ENCODE data around the gene GNG7.
"Not testable (repeated sequence)": the region's sequence is repeated elsewhere in the genome, so short reads cannot be mapped to it uniquely, and the experiment has no call there.

Gene GNG7

DNA sequence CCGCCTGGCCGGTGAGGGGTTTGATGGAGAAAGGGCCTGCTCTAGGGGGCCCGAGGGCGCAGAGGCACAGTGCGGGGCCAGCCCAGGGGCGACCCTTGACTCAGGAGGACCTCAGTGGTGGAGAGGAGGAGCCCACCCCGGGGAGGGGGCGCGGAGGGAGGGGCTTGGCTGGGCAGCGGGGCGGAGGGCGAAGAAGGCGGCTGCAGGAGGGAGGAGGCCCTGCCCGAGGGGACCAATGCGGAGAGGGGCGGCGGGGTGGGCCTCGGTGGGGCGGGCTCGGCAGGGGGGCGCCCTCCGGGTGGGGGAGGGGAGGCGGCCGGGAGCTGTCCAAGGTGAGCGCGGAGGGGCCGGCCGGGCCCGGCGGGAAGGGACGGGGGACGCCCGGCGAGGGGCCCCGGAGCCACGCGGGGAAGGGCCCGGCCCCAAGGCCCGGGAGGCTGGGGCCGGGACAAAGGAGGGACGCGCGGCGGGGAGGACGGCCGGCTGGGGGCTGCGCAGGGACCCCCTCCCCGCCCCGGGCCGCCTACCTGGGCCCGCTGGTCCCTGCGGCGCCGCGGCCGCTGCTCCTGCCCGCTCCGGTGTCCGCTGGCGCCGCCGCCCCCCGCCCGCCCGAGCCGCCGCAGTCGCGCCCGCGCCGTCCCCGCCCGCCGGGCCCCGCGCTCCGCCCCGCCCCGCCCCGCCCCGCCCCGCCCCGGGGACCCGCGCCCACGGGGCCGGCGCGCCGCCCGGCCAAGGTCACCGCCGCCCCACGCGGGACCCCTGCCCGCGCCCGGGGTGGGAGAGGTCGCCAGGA lies 18.5 kb upstream of the GNG7 start, which contains the start of gene DIRAS1:
Gene DIRAS1 (minus strand): TSS at position 596 of the 793 bp plus-strand sequence. CDS start 3,566 bp downstream, outside the sequence.
- Mint-ChIP-seq H3K4me3 (peak within 1 kb of the TSS; percentile 60), H3K27ac (no peak within 1 kb of the TSS), H3K4me1 (ENCODE audit: low read depth) (peaks cover 3% of the 10 kb centered on the region), H3K27me3 (peaks cover 5% of the 10 kb centered on the region), H3K36me3 (no peaks in the 10 kb centered on the region), H3K9me3 (ENCODE audit: low read depth) (peaks cover under 1% of the 10 kb centered on the region)

DNA sequence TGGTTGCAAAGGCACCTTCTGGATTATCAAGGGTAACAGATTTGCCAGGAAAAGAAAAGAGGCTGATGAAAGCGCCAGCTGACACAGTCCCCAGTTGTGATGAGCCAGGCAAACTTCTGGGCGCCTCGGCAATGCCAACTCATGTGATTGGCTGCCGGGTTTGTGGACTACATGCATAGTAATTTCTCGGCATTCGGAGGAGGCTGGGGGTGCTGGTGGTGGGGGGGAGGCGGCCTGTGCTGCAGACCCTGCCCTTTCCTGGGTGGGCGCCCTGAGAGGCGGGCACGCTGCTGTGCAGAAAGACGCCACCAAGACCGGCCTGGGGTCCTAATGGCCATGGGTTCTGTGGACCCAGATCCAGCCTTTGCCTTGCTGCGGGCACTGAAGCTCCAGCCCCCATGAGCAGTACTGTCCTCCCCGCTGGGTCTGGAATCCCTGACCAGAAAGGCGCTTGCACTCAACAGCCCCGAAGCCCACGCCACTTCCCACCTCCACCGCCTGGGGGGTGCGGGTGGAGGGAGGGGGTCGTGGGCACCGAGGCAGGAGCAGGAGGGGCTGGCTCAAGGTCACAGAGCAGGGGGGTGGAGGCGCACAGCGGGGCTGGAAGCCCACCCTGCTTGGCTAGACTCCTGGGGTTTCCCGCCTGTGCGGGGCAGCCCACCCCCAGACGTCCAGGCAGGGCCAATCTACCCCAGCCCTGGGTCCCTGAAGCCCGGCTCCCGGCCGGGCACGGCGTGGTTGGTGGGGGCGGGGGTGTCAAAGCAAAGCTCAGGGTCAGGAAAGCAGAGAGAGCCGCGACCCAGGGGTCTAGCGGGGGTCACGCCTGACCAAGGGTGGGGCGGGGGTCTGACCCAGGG lies 17.7 kb upstream of the GNG7 start:
- peaks cover 8% of the 10 kb centered on the region for H3K9me3 Mint-ChIP-seq (ENCODE audit: low read depth)
- H3K27me3 Mint-ChIP-seq = peaks cover 7% of the 10 kb centered on the region
- H3K36me3 Mint-ChIP-seq = peaks cover 5% of the 10 kb centered on the region
- peak overlapping the region; percentile 72 for H3K4me3 Mint-ChIP-seq
- peaks cover 4% of the 10 kb centered on the region for H3K4me1 Mint-ChIP-seq (ENCODE audit: low read depth)
- H3K27ac Mint-ChIP-seq = no peak overlapping the region

DNA sequence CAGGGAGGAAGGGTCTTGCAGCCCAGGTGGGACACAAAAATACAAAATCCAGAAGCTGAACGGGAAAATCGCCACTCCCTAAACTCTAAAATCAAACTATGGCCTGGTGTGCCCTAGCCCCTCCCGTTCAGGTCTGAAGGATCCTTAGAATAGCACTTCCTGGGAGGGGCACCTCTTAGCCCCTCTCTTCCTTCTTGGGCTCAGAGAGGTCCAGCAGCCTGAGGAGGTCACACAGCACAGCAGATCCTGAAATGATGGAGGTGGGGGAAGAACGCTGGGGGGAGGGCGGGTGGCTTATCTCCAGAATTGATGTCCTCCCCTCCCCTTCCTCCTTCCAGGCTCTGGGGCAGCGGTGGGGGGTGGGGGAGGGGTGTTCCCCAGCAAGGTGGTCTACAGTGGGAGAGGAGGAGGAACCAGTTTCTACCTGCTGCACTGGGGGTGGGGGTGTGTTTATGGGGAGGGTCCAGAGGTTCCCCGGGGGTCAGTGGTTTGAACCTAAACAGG lies 16.8 kb upstream of the GNG7 start:
- H3K27me3 Mint-ChIP-seq = peaks cover 6% of the 10 kb centered on the region
- H3K27ac Mint-ChIP-seq = no peak overlapping the region
- peaks cover 10% of the 10 kb centered on the region for H3K9me3 Mint-ChIP-seq (ENCODE audit: low read depth)
- peaks cover 5% of the 10 kb centered on the region for H3K36me3 Mint-ChIP-seq
- H3K4me3 Mint-ChIP-seq = peak overlapping the region; percentile 72
- H3K4me1 Mint-ChIP-seq (ENCODE audit: low read depth) = peaks cover 5% of the 10 kb centered on the region

DNA sequence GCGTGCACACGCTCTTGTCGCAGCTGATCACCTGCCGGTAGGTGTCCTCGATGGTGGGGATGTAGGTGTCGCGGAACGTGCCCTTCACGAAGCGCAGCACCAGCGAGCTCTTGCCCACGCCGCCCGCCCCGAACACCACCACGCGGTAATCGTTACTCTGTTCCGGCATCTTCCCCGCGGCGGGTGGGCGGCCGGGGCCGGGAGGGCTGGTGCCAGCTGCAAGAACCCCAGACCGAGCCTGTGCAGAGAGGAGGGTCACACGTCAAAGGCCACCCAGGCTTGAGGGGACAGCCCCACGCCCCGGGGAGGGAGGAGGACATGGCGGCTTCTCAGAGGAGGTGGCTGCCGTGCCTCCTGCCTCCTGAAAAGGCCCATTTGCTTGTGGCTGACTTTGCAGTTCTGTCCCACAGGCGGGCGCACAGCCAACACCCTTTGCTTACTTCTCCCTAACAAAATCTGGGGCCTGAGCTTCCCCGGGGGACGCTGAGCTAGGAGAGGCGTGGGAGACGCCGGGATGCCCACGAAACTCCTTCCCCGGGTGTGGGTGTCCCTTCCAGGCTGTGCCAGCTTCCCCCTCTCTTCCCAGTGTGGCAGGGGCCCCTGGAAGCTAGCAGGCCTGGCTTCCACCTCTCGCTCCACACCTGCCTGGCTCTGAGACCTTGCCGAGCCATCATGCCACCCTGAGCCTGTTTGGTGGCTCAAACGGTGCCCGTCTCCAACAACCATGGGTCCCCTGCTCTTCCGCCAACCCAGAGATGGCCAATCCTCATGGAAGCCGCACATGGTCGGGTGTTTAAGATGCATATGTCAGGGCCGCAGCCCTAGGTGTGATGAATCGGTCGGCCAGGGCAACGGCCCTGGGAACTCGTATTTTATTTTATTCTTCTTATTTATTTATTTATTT lies 15.4 kb upstream of the GNG7 start:
- no peak overlapping the region for H3K27ac Mint-ChIP-seq
- no peak overlapping the region for H3K4me3 Mint-ChIP-seq
- H3K36me3 Mint-ChIP-seq = peaks cover 5% of the 10 kb centered on the region
- peaks cover 5% of the 10 kb centered on the region for H3K27me3 Mint-ChIP-seq
- peaks cover 10% of the 10 kb centered on the region for H3K9me3 Mint-ChIP-seq (ENCODE audit: low read depth)
- peaks cover 5% of the 10 kb centered on the region for H3K4me1 Mint-ChIP-seq (ENCODE audit: low read depth)

DNA sequence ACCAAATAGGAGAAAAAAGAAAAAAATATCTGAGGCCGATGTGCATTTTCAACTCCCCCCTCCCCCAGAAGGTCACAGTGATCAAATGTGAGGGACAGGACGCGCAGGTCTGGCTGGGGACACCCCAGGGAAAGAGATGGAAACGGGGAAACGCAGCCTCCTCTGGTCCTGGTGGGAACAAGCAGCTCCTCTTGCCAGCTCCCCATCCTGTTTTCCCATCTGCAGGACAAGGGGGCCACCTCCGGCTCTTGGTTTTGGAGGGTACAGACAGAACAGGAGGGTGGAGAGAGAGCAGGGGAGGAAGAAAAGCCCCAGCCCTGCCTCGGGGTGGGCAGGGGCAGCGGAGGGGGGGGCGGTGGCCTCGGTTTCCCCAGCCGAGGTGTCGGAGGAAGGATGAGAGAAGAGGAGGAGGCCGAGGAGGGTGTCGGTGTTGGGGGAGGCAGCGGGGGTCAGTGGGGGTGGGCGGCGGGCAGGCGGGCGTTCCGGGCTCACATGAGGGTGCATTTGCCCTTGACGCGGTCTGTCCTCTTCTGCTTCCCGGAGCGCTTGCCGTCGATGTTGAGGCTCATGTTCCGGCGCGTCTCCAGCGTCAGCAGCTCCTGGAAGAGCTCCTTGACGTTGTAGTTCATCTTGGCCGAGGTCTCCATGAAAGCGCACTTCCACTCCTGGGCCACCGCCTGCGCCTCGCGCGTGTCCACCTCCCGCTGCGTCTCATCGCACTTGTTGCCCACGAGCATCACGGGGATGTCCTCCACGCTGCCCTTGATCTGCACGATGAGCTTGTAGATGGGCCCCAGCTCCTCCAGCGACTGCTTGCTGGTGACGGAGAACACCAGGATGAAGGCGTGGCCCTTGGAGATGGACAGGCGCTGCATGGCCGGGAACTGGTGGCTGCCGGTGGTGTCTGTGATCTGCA lies 14.5 kb upstream of the GNG7 start:
- H3K4me3 Mint-ChIP-seq = no peak overlapping the region
- peaks cover 5% of the 10 kb centered on the region for H3K27me3 Mint-ChIP-seq
- peaks cover 10% of the 10 kb centered on the region for H3K9me3 Mint-ChIP-seq (ENCODE audit: low read depth)
- peaks cover 5% of the 10 kb centered on the region for H3K36me3 Mint-ChIP-seq
- peaks cover 5% of the 10 kb centered on the region for H3K4me1 Mint-ChIP-seq (ENCODE audit: low read depth)
- H3K27ac Mint-ChIP-seq = no peak overlapping the region

DNA sequence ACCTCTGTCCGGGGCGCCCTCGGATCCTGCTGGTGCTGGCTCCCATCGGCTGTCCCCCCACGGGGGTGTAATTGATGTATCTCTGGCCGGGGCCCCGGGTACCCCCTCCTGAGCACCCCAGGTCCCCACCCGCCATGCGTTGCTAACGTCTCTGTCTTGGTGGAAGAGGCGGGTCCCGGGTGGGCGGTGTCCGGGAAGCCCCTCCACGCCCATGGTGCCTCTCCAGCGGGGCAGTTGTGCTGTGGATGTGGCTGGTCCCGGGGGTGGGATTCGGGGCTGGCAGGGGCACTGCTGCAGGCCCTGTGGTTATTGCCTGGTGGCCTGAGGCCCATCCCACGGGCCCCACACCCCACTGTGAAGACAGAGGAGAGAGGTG lies 13.8 kb upstream of the GNG7 start:
- H3K27me3 Mint-ChIP-seq = peaks cover 5% of the 10 kb centered on the region
- H3K27ac Mint-ChIP-seq = no peak overlapping the region
- H3K4me1 Mint-ChIP-seq (ENCODE audit: low read depth) = peaks cover 9% of the 10 kb centered on the region
- no peak overlapping the region for H3K4me3 Mint-ChIP-seq
- peaks cover 10% of the 10 kb centered on the region for H3K9me3 Mint-ChIP-seq (ENCODE audit: low read depth)
- peaks cover 5% of the 10 kb centered on the region for H3K36me3 Mint-ChIP-seq

DNA sequence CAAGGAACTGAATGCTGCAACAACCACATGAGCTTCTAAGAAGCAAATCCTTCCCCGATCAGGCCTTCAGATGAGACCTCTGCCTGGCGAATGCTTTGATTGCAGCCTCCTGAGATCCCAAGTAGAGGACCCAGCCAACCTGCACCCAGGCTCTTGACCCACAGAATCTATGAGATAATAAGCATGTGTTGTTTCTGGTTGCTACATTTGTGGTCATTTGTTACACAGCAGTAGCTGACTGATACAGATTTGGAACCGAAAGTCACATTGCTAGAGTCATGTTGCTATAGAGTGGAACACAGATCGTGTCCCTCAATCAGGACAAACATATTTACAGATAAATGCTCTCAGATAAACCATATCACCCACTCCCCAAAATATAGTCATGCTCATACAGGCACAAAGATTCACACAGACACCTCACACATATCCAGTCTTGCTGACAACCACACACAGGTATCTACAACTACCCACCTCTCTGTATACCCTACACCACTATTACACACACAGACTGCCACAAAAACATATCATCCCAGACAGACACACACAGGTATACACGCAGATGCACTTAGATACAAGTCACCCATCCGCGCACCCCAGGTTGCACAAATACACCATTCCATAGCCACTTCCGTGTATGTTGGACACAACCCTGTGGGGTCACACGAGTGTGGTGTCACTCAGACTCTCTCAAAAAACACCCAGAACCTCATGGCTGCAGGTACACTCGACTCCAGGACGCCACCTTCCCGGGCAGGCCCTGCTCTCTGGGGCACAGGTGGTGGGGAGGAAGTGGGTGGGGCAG lies 13.2 kb upstream of the GNG7 start:
- H3K4me1 Mint-ChIP-seq (ENCODE audit: low read depth) = peaks cover 10% of the 10 kb centered on the region
- H3K27ac Mint-ChIP-seq = no peak overlapping the region
- no peak overlapping the region for H3K4me3 Mint-ChIP-seq
- H3K36me3 Mint-ChIP-seq = peaks cover 5% of the 10 kb centered on the region
- peaks cover 10% of the 10 kb centered on the region for H3K9me3 Mint-ChIP-seq (ENCODE audit: low read depth)
- H3K27me3 Mint-ChIP-seq = peaks cover 5% of the 10 kb centered on the region

DNA sequence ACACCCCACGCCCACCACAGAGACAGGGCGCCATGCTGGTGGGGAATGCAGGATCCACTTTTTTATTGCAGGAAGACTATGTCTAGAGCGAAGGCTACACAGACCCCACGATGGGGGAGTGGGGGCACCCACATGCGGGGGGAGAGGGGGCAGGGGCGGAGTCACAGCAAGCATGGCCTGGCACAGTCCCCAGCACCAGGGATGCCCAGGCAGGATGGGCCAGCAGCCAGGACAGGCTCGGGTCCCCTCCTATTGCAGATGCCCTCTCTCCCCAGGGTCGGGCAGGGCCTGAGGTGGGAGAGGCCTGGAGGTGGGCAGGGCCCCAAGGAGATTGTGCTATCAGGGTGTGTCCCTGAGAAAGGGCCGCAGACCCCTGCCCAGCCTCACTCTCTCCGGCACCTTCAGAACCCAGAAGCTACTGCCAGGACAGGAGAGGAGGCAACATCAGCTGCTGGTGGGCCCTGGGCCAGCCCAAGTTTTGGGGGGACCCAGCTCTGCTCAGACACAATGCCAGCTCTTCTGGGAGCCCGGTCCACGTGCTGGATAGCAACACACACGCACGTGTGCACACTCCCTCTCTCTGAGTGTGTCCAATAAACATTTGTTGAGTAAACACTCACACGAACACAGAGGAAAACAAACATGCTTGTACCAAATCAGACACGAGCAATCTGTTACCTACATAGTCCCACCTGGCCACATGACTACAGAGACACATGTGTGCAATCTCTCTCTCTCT lies 12.2 kb upstream of the GNG7 start:
- H3K4me3 Mint-ChIP-seq = no peak overlapping the region
- peaks cover 10% of the 10 kb centered on the region for H3K9me3 Mint-ChIP-seq (ENCODE audit: low read depth)
- H3K27me3 Mint-ChIP-seq = peaks cover 2% of the 10 kb centered on the region
- peaks cover 5% of the 10 kb centered on the region for H3K36me3 Mint-ChIP-seq
- H3K4me1 Mint-ChIP-seq (ENCODE audit: low read depth) = peaks cover 13% of the 10 kb centered on the region
- no peak overlapping the region for H3K27ac Mint-ChIP-seq

DNA sequence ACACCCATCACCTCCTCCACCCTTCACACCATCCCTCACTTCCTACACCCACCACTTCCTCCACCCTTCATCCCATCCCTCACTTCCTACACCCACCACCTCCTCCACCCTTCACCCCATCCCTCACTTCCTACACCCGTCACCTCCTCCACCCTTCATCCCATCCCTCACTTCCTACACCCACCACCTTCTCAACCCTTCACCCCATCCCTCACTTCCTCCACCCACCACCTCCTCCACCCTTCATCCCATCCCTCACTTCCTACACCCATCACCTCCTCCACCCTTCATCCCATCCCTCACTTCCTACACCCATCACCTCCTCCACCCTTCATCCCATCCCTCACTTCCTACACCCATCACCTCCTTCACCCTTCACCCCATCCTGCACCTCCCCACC lies 11.6 kb upstream of the GNG7 start:
- H3K27ac Mint-ChIP-seq; H3K36me3 Mint-ChIP-seq; H3K27me3 Mint-ChIP-seq; H3K4me3 Mint-ChIP-seq; H3K9me3 Mint-ChIP-seq (ENCODE audit: low read depth): not testable (repeated sequence)
- H3K4me1 Mint-ChIP-seq (ENCODE audit: low read depth) = peaks cover 12% of the 10 kb centered on the region

DNA sequence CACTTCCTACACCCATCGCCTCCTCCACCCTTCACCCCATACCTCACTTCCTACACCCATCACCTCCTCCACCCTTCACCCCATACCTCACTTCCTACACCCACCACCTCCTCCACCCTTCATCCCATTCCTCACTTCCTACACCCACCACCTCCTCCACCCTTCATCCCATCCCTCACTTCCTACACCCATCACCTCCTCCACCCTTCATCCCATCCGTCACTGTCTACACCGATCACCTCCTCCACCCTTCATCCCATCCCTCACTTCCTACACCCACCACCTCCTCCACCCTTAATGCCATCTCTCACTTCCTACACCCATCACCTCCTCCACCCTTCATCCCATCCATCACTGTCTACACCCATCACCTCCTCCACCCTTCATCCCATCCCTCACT lies 10.7 kb upstream of the GNG7 start:
- H3K36me3 Mint-ChIP-seq; H3K4me3 Mint-ChIP-seq; H3K27ac Mint-ChIP-seq; H3K27me3 Mint-ChIP-seq; H3K9me3 Mint-ChIP-seq (ENCODE audit: low read depth): not testable (repeated sequence)
- H3K4me1 Mint-ChIP-seq (ENCODE audit: low read depth) = peaks cover 12% of the 10 kb centered on the region

DNA sequence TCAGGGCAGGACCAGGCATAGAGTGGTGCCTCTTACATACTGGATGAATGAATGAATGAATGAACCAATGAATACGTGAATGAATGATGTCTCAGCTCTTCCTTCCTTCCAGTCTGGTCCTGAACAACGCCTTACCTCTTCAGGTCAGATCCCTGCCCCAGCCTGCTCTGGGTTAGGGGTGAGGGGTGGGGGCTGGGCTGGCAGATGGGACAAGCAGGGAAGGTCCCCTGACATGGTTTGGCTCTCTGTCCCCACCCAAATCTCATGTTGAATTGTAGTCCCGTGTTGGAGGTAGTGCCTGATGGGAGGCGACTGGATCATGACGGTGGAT lies 9.3 kb upstream of the GNG7 start:
- Mint-ChIP-seq H3K27ac (no peak overlapping the region), H3K9me3 (ENCODE audit: low read depth) (peaks cover 10% of the 10 kb centered on the region), H3K27me3 (peaks cover 1% of the 10 kb centered on the region), H3K4me3 (no peak overlapping the region), H3K36me3 (peaks cover 5% of the 10 kb centered on the region), H3K4me1 (ENCODE audit: low read depth) (peaks cover 12% of the 10 kb centered on the region)

DNA sequence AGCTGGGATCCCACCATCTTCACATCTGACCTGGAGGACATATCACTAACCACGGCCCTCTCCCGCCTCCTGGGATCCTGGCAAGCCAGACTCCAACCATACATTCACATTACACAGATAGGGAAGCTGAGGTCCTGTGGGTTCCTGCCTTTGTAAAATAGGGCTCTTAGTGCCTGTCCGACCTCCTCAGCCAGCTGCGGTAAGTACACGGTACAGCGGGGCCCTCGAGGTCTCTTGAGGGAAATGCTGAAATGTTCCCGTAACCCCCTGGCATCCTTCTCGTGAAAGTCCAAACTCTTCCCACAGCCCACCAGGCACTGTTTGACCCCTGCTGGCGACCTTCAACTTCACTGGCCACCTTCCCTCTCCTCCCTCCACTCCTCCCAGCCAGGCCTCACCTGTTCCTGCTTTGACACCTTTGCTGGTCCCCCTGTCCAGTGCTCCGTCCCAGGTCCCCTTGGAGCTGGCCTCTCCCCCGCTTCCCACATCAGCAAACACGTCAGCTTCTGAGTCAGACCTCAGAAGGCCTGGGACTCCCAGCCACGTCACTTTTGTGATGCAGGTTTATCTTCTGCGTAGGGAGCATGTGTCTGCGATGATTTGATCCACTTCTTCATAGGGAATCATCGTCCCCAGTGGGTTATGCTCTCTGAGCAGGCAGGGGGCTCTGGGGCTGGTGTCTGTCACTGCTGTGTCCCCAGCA lies 8.8 kb upstream of the GNG7 start:
- H3K9me3 Mint-ChIP-seq (ENCODE audit: low read depth) = peaks cover 10% of the 10 kb centered on the region
- H3K36me3 Mint-ChIP-seq = peaks cover 5% of the 10 kb centered on the region
- peaks cover 1% of the 10 kb centered on the region for H3K27me3 Mint-ChIP-seq
- H3K4me3 Mint-ChIP-seq = no peak overlapping the region
- no peak overlapping the region for H3K27ac Mint-ChIP-seq
- H3K4me1 Mint-ChIP-seq (ENCODE audit: low read depth) = peaks cover 12% of the 10 kb centered on the region

Measured in activated naive CD8-positive, alpha-beta T cell (primary cell).